B cell (primary cell): ENCODE results near the gene TGFBR2.

Source experiments
- EZH2 ChIP-seq: IDR thresholded peaks from 2 replicates; pipeline ENCODE4 v1.6.1; 2012; ENCODE audit warnings: borderline replicate concordance, low read depth, mild to moderate bottlenecking, moderate library complexity, low read length; ENCODE audit not compliant: insufficient read depth, poor library complexity, severe bottlenecking
- TF ChIP-seq, protein P1 (sequence below): fragments of 200-600 bp; IDR thresholded peaks from one replicate; pipeline ENCODE4 v1.8.0; 2022; ENCODE audit warnings: antibody characterized with exemption, mild to moderate bottlenecking

DNA sequence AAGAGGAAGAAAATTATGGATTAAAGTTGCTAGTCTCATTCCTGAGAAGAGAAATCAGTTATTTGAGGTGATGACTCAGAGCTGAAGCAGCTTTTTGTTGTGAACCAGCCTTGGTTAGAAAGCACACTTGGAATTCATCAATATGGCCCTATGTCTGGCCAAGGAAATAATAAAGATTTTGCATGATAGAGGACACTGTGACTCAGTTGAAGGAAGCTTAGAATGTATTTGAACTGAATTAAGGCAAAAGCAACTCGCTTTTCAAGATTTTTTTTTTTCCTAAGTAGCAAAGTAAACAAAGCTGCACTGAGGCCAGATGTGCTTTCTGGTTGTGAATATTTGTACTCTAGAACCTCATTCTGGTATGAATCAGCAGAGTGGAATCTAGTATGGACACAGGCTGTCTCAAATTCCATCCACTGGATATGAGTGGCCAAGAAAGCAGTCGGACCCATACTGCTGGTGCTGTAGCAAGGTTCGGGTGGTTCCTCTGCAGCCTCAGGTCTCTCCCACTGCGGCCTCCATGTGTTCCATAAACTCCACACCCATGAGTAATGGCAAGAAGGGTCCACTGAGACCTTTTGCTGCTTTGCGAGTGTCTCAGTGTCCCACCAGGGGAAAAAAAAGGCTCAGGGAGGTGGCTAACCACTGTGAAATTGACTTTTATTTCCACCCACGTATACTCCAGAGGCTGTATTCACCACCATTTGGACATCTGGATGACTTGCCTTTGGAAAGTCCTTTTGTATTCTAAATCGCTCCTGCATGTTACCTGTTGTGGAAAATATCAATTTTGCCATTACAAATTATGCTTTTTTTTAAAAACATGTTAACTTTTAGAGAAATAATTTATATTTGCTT is 53.1 kb downstream of the TGFBR2 start:
- TF ChIP-seq, protein P1, sequence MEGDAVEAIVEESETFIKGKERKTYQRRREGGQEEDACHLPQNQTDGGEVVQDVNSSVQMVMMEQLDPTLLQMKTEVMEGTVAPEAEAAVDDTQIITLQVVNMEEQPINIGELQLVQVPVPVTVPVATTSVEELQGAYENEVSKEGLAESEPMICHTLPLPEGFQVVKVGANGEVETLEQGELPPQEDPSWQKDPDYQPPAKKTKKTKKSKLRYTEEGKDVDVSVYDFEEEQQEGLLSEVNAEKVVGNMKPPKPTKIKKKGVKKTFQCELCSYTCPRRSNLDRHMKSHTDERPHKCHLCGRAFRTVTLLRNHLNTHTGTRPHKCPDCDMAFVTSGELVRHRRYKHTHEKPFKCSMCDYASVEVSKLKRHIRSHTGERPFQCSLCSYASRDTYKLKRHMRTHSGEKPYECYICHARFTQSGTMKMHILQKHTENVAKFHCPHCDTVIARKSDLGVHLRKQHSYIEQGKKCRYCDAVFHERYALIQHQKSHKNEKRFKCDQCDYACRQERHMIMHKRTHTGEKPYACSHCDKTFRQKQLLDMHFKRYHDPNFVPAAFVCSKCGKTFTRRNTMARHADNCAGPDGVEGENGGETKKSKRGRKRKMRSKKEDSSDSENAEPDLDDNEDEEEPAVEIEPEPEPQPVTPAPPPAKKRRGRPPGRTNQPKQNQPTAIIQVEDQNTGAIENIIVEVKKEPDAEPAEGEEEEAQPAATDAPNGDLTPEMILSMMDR: no peak
- TF ChIP-seq EZH2: no peak
